Transverse colon (tissue), 3 donors: ENCODE measurements around the gene KIFAP3.

ENCODE experiments used
- POLR2A ChIP-seq: fragments of 450-650 bp; IDR thresholded peaks from one replicate; pipeline ENCODE4 v1.6.1; 2016; ENCODE audit warnings: antibody characterized with exemption, mild to moderate bottlenecking, moderate library complexity
- TF ChIP-seq, protein P1 (sequence below), 5 experiments: fragments of 200-600 bp in 3 of 5; fragments of 450-650 bp in 2 of 5; sonication (generic) in 3 of 5; IDR thresholded peaks; 1 replicate in 2 of 5; 2 replicates in 3 of 5; pipeline ENCODE4 v1.5.1; 2016 to 2017; ENCODE audit warnings: antibody characterized with exemption in 5 of 5, inconsistent platforms in 3 of 5, mild to moderate bottlenecking in 2 of 5, moderate library complexity in 1 of 5

DNA sequence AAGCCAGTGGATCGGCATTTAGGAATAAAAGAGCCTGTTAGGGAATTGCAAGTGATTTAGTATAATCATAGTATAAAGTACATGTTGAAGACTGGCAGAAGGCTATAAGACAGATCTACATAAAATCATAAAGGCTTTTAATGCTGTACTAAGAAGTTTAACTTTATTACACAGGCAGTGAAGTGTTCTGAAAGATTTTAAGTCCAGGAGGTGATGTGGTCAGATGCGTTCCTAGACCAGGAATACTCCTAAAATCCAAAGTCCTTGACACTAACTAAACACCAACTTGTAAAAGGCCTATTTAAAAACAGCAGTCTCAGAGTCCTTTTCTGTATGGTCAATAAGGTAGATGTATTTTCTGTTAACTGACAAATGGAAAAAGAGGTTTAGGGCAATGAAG is 57.0 kb downstream of the KIFAP3 start:
- TF ChIP-seq, protein P1, sequence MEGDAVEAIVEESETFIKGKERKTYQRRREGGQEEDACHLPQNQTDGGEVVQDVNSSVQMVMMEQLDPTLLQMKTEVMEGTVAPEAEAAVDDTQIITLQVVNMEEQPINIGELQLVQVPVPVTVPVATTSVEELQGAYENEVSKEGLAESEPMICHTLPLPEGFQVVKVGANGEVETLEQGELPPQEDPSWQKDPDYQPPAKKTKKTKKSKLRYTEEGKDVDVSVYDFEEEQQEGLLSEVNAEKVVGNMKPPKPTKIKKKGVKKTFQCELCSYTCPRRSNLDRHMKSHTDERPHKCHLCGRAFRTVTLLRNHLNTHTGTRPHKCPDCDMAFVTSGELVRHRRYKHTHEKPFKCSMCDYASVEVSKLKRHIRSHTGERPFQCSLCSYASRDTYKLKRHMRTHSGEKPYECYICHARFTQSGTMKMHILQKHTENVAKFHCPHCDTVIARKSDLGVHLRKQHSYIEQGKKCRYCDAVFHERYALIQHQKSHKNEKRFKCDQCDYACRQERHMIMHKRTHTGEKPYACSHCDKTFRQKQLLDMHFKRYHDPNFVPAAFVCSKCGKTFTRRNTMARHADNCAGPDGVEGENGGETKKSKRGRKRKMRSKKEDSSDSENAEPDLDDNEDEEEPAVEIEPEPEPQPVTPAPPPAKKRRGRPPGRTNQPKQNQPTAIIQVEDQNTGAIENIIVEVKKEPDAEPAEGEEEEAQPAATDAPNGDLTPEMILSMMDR (IDR thresholded peaks at IDR 0.05) = no peak
- no peak for TF ChIP-seq POLR2A
